Neural progenitor cell (in vitro differentiated cells): ENCODE results near the gene PDX1.

ENCODE experiments used
- EZH2 ChIP-seq: fragments of 200-600 bp; sonication (generic); IDR thresholded peaks from 2 replicates; pipeline ENCODE4 v1.6.1; 2017; ENCODE audit warnings: antibody characterized with exemption, mild to moderate bottlenecking, moderate library complexity
- EZH2phosphoT487 ChIP-seq: fragments of 200-600 bp; sonication (generic); IDR thresholded peaks from 2 replicates; pipeline ENCODE4 v1.6.1; 2017; ENCODE audit warnings: antibody characterized with exemption
- TF ChIP-seq, protein P1 (sequence below): fragments of 200-600 bp; sonication (generic); IDR thresholded peaks from 2 replicates; pipeline ENCODE4 v1.5.1; 2017; ENCODE audit warnings: antibody characterized with exemption, mild to moderate bottlenecking

DNA sequence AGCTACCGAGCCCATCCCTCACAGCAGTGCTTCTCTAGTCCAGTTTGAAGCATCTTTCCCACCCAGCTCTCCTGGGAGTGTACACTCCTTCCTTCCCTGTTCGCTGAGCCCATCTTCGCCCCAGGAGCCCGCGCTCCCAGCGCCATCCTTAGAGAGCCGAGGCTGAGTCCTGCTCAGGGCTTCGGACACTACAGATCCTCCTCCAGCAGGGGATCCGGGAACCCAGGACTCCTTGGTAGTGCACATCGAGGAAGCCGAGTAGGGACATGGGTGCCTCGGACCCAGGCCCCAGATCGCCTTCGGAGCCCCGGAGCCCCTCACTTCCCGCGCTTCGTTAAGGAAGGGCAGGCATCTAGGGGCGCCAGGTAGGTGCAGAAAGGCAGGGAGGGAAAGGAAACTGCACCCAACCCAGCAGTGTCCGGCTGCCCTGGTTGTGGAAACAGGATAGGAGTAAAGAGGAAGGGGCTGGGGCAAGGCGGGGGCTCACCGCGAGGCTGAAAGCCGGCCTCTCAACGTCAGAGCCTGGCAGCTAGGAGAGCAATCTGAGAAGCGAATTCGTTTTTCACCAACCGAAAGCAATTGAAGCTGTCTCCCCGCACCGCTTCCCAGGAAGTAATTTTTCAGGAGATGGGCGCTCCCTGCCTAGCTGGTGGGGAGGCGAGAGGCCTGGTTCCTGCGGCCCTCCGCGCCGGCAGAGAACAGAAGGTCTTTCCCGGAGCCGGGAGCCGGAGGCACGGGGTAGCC lies 1.0 kb downstream of the PDX1 start:
- TF ChIP-seq, protein P1, sequence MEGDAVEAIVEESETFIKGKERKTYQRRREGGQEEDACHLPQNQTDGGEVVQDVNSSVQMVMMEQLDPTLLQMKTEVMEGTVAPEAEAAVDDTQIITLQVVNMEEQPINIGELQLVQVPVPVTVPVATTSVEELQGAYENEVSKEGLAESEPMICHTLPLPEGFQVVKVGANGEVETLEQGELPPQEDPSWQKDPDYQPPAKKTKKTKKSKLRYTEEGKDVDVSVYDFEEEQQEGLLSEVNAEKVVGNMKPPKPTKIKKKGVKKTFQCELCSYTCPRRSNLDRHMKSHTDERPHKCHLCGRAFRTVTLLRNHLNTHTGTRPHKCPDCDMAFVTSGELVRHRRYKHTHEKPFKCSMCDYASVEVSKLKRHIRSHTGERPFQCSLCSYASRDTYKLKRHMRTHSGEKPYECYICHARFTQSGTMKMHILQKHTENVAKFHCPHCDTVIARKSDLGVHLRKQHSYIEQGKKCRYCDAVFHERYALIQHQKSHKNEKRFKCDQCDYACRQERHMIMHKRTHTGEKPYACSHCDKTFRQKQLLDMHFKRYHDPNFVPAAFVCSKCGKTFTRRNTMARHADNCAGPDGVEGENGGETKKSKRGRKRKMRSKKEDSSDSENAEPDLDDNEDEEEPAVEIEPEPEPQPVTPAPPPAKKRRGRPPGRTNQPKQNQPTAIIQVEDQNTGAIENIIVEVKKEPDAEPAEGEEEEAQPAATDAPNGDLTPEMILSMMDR, result no peak
- peak; percentile 86 for TF ChIP-seq EZH2phosphoT487
- peak; percentile 95 for TF ChIP-seq EZH2
